Measurements from ENCODE around the gene SLC2A10.

Gene SLC2A10

DNA sequence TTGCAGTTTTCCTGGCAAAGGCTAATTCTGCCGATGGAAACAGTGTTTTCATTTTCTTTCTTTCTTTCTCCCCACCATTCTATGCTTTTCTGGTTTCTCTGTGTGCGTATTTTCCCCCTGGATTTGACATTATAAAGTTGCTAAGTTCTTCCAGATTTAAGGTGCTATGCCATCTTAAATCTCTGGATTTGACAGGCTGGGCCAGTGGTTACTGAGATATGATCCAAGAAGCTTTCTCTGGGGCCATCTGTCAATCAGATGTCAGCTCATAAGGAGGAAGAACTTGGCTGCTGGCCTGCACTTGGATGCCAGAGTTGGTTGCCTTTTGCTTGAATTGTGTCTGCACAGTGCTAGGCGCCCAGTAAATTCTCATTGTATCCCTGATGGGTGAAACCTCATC lies 39.7 kb downstream of the SLC2A10 start:
- in situ Hi-C loops (cut with HindIII; ENCODE audit: low pct_ligation_motif_present, low sequenced_read_pairs) = no loop called here
- H3K27me3 ChIP-seq (replicated peaks) = peaks cover 6% of the 10 kb centered on the region
- DNase-seq = no peak
- H3K27ac ChIP-seq = no peak overlapping the region
- H3K4me3 ChIP-seq (ENCODE audit: low read depth, low read length) = no peak overlapping the region
- TF ChIP-seq, protein P1, sequence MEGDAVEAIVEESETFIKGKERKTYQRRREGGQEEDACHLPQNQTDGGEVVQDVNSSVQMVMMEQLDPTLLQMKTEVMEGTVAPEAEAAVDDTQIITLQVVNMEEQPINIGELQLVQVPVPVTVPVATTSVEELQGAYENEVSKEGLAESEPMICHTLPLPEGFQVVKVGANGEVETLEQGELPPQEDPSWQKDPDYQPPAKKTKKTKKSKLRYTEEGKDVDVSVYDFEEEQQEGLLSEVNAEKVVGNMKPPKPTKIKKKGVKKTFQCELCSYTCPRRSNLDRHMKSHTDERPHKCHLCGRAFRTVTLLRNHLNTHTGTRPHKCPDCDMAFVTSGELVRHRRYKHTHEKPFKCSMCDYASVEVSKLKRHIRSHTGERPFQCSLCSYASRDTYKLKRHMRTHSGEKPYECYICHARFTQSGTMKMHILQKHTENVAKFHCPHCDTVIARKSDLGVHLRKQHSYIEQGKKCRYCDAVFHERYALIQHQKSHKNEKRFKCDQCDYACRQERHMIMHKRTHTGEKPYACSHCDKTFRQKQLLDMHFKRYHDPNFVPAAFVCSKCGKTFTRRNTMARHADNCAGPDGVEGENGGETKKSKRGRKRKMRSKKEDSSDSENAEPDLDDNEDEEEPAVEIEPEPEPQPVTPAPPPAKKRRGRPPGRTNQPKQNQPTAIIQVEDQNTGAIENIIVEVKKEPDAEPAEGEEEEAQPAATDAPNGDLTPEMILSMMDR (IDR thresholded peaks at IDR 0.05; ENCODE audit: low read depth, low read length, missing control alignments) = no peak
- H3K36me3 ChIP-seq (replicated peaks) = no peaks in the 10 kb centered on the region

DNA sequence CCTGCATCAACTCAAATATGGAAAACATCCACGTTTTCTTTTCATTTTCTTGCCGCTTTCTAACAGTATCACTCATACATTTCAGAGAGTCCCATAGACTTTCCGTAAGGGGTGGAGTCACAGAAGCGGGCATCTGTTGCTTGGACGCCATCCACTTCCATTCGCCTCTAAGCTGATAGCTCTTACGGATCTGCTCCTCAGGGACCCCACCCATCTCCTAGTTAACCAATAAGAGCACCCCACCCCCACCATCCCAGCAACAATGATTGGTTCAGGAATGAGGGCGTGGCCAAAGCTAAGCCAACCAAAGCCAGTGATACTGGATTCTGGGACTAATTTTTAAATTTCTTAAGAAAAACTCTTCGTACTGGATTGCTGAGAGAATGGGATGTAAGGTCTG lies 42.4 kb downstream of the SLC2A10 start:
- H3K36me3 ChIP-seq (replicated peaks) = no peaks in the 10 kb centered on the region
- in situ Hi-C loops (cut with HindIII; ENCODE audit: low pct_ligation_motif_present, low sequenced_read_pairs) = no loop called here
- no peak for DNase-seq
- H3K4me3 ChIP-seq (ENCODE audit: low read depth, low read length) = no peak overlapping the region
- TF ChIP-seq, protein P1 (IDR thresholded peaks at IDR 0.05; ENCODE audit: low read depth, low read length, missing control alignments) = no peak
- H3K27me3 ChIP-seq (replicated peaks) = no peaks in the 10 kb centered on the region
- H3K27ac ChIP-seq = no peak overlapping the region

DNA sequence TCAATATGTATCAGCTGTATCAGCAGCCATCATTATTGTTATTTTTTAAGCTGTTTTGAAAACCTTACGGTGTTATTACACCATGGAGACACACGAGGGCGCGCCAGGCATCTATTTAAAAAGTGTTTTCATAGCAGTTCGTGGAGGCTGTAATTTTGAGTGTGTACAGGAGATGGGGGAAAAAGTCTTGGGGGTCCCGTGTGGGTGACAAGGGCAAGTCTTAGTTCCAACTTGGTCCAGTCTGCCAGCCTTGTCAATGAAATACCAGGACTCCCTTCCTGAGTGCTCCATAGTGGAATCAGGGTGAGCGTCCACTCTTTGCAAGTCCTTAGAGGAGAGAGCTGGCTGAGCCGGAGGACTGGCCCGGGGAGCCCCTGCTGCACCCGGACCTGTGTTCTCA lies 43.3 kb downstream of the SLC2A10 start:
- TF ChIP-seq, protein P1 (IDR thresholded peaks at IDR 0.05; ENCODE audit: low read depth, low read length, missing control alignments) = peak; percentile 77
- H3K27me3 ChIP-seq (replicated peaks) = no peaks in the 10 kb centered on the region
- no peak overlapping the region for H3K27ac ChIP-seq
- no peak overlapping the region for H3K4me3 ChIP-seq (ENCODE audit: low read depth, low read length)
- no peaks in the 10 kb centered on the region for H3K36me3 ChIP-seq (replicated peaks)
- in situ Hi-C loops (cut with HindIII; ENCODE audit: low pct_ligation_motif_present, low sequenced_read_pairs) = no loop called here
- DNase-seq = peak; percentile 52

DNA sequence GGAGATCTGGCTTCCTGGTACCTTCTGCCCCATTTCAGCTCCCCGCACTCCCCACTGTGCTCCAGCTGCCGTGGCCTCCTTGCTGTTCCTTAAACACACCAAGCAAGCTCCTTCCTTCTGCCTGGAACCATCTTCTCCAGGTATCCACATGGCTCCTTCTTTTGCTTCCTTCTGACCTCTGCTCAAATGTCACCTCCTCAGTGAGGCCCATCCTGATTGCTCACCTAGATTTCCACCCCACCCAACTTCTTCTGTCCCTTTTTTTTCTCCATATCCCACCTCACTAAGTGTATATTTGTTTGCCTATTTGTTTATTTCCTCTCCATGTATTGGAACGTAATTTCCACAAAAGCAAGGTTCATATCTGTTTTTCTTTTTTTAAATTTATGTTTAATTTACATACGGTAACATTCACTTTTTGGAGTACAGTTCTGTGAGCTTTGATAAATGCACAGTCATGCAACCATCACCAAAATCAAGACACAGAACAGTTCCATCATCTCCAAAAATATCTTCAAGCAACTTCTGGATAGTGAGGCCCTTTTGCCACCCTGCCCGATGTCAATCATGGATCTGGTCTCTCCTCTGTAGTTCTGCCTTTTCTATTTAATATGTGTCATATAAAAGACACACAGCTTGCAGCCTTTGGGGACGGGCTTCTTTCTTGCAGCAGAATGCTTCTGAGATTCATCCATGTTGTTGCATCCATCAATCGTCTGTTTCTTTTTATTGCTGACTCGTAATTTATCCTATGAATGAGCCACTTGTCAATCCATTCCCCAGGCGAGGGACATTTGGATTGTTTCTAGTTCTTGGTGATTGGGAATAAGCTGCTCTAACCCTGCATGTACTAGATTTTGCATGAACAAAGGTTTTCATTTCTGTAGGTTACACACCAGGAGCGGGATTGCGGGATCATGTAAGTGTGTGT lies 46.3 kb downstream of the SLC2A10 start:
- Histone ChIP-seq H3K27me3 (replicated peaks) (no peaks in the 10 kb centered on the region), H3K27ac (no peak overlapping the region), H3K36me3 (replicated peaks) (no peaks in the 10 kb centered on the region), H3K4me3 (ENCODE audit: low read depth, low read length) (no peak overlapping the region)
- TF ChIP-seq, protein P1 (IDR thresholded peaks at IDR 0.05; ENCODE audit: low read depth, low read length, missing control alignments) = no peak
- in situ Hi-C loops (cut with HindIII; ENCODE audit: low pct_ligation_motif_present, low sequenced_read_pairs) = no loop called here
- no peak for DNase-seq

DNA sequence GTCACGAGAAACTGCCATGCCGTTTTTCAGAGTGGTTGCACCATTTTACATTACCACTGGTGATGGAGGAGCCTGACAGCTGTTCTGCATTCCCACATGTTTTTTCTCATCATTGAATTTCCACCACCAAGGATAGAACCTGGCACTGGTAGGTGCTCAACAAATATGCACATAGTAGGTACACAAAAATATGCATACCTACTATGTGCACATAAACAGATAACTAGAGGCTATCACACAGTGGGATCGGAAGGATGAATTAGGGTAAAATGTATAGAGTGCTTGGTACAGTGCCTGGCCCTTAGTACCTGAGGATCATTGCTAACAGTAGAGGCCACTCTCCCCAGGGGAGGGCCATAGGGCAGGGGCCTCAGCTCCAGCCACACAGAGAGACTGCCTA lies 47.0 kb downstream of the SLC2A10 start:
- no peaks in the 10 kb centered on the region for H3K36me3 ChIP-seq (replicated peaks)
- TF ChIP-seq, protein P1 (IDR thresholded peaks at IDR 0.05; ENCODE audit: low read depth, low read length, missing control alignments) = no peak
- in situ Hi-C loops (cut with HindIII; ENCODE audit: low pct_ligation_motif_present, low sequenced_read_pairs) = no loop called here
- H3K27ac ChIP-seq = no peak overlapping the region
- DNase-seq = no peak
- no peak overlapping the region for H3K4me3 ChIP-seq (ENCODE audit: low read depth, low read length)
- no peaks in the 10 kb centered on the region for H3K27me3 ChIP-seq (replicated peaks)
